Measurements from ENCODE around the gene RPS6KB2. TPM values are rescaled to one million over a fixed set of nuclear protein-coding genes. Genes with fewer than 3 reads are reported as not detected.

RPS6KB2 gene
- total and polyA plus RNA-seq, 9 of the 15 experiments (the other 6 are each of a cell fraction or from before 2014, with no cell fraction given), result 0.42 to 122 (median 82.6) TPM

- TF ChIP-seq NFE2L1 (tag; IDR thresholded peaks at IDR 0.05; ENCODE audit: borderline replicate concordance, low read depth) (peak; percentile 32; the same call in 1 of the 2 replicates), JUN (IDR thresholded peaks at IDR 0.05; ENCODE audit: borderline replicate concordance, low read depth, low read length) (peak; percentile 69), JUN (CRISPR knock-in tag; IDR thresholded peaks at IDR 0.05; ENCODE audit: borderline replicate concordance) (no peak), KDM4B (IDR thresholded peaks at IDR 0.05; ENCODE audit: borderline replicate concordance in 2 of 2, low read depth in 1 of 2) (no peak), ZNF592 (IDR thresholded peaks at IDR 0.05) (peak; percentile 93), ZBTB26 (CRISPR knock-in tag; IDR thresholded peaks at IDR 0.05) (peak; percentile 23; the same call in 1 of the 2 replicates), SMARCA5 (IDR thresholded peaks at IDR 0.05) (no peak), POLR2AphosphoS5 (IDR thresholded peaks at IDR 0.05; ENCODE audit: control insufficient read depth, insufficient read depth, low read depth, low read length) (no peak), SREBF2 (CRISPR knock-in tag; IDR thresholded peaks at IDR 0.05) (no peak), USF2 (CRISPR knock-in tag; IDR thresholded peaks at IDR 0.05) (no peak), HCFC1 (IDR thresholded peaks at IDR 0.05; ENCODE audit: low read depth, low read length) (no peak), TRIM28 (IDR thresholded peaks at IDR 0.05) (no peak), ZNF41 (CRISPR knock-in tag; conservative IDR thresholded peaks at IDR 0.05) (no peak), ZNF274 (IDR thresholded peaks at IDR 0.05; ENCODE audit: borderline replicate concordance, low read depth, low read length) (no peak), ZNF639 (CRISPR knock-in tag; conservative IDR thresholded peaks at IDR 0.05 in 1 of 2, IDR thresholded peaks at IDR 0.05 in 1 of 2) (no peak; a peak in 1 of 4 replicates), MAZ (CRISPR knock-in tag; conservative IDR thresholded peaks at IDR 0.05 in 1 of 2, IDR thresholded peaks at IDR 0.05 in 1 of 2) (peak; percentile 63 to 66; a peak in 3 of 4 replicates), TCFL5 (CRISPR knock-in tag; conservative IDR thresholded peaks at IDR 0.05) (no peak), ZNF551 (CRISPR knock-in tag; IDR thresholded peaks at IDR 0.05) (no peak)
Observed at GRCh38 chr11:67379061-67380058, 48.9 kb upstream of the RPS6KB2 start (continued).

Data from K562 (cell line).